Upper lobe of left lung (tissue), 4 donors: ENCODE measurements around the gene FAM3C.

Experiments used
- CTCF ChIP-seq, 6 experiments: fragments of 450-650 bp in 4 of 6; fragments of 200-600 bp in 2 of 6; sonication (generic) in 2 of 6; IDR thresholded peaks; one replicate each; pipeline ENCODE4 v1.5.1; 2016 to 2019; ENCODE audit warnings: antibody characterized with exemption in 6 of 6
- EP300 ChIP-seq, 4 donors: sonication (generic); formaldehyde crosslinking; IDR thresholded peaks; one replicate each; pipeline ENCODE4 v1.5.1; 2017; ENCODE audit warnings: antibody characterized with exemption in 4 of 4, control low read depth in 2 of 4
- POLR2A ChIP-seq, 4 donors: fragments of 450-650 bp; IDR thresholded peaks; one replicate each; pipeline ENCODE4 v1.5.1; 2016 to 2017; ENCODE audit warnings: antibody characterized with exemption in 4 of 4, mild to moderate bottlenecking in 2 of 4
- POLR2AphosphoS5 ChIP-seq, 2 donors: sonication (generic); formaldehyde crosslinking; IDR thresholded peaks; one replicate each; pipeline ENCODE4 v1.5.1; 2017; ENCODE audit warnings: antibody characterized with exemption in 2 of 2

- TF ChIP-seq CTCF (IDR thresholded peaks at IDR 0.05) (no peak), POLR2AphosphoS5 (IDR thresholded peaks at IDR 0.05) (no peak), POLR2A (IDR thresholded peaks at IDR 0.05) (no peak), EP300 (IDR thresholded peaks at IDR 0.05) (no peak)
These were observed 1.7 kb upstream of the FAM3C start for GRCh38 chr7:121397822-121398221.
